ENCODE measurements around the gene LIPI.
"Not testable (repeated sequence)": the region's sequence is repeated elsewhere in the genome, so short reads cannot be mapped to it uniquely, and the experiment has no call there.

Gene LIPI

DNA sequence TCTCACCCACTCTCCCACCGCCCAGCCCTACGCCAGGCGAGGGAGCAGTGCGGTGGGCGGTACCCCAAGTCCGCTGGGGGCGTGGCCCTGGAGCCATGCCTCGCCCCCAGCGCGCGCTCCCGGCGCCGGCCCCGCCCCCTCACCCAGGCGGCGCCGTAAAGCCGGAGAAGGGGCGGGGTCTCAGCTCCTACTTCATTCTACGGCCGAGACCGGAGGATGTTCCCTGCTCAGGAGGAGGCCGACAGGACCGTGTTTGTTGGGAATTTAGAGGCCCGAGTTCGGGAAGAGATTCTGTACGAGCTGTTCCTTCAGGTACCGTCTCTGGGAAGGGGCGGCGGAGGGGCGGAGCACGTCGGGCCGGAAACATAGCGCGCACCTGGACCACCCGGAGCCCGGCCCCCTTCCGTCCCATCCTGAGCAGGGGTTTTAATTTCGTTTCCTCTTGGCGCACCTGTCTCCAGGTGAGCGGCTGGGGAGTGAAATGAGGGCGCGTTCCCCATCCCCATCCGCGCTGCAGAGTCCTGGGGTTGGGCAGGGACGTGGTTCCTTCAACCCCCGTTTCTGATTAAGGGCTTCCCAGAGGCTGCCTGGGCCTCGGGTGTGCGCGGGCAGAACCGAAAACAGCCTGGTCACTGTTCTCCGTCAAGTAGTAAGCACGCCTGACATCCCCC is 5.4 kb upstream of the LIPI start, which contains the start of gene RBM11:
RBM11 (plus strand) TSS at position 187 of the 671 bp plus-strand sequence; CDS start at position 217, 30 bp downstream.
- TF ChIP-seq, protein P1, sequence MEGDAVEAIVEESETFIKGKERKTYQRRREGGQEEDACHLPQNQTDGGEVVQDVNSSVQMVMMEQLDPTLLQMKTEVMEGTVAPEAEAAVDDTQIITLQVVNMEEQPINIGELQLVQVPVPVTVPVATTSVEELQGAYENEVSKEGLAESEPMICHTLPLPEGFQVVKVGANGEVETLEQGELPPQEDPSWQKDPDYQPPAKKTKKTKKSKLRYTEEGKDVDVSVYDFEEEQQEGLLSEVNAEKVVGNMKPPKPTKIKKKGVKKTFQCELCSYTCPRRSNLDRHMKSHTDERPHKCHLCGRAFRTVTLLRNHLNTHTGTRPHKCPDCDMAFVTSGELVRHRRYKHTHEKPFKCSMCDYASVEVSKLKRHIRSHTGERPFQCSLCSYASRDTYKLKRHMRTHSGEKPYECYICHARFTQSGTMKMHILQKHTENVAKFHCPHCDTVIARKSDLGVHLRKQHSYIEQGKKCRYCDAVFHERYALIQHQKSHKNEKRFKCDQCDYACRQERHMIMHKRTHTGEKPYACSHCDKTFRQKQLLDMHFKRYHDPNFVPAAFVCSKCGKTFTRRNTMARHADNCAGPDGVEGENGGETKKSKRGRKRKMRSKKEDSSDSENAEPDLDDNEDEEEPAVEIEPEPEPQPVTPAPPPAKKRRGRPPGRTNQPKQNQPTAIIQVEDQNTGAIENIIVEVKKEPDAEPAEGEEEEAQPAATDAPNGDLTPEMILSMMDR (conservative IDR thresholded peaks at IDR 0.05; ENCODE audit: low read depth, low read length), result no peak
- H3K4me3 ChIP-seq (ENCODE audit: low read depth, low read length), result peak within 1 kb of the TSS; percentile 65
- DNase-seq (ENCODE audit: low read depth), result peak; percentile 53

DNA sequence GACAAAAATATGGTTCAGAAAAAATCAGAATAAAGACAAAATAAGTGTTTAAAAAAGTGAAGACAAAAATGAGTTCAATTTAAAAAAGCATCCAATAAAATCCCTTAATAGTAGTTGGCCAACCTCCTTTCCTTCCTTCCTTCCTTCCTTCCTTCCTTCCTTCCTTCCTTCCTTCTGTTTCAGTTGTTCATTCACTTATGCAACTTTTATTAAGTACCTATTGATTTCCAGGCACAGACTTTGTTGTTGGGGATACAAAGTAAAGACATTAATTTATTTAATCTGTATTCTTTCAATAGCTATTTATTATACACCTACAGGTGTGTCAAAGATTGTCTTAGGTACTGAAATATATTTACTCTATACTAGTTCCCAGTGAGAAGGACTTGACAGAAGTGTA is 2.4 kb upstream of the LIPI start:
- no peak overlapping the region for H3K4me3 ChIP-seq (ENCODE audit: low read depth, low read length)
- no peak for DNase-seq (ENCODE audit: low read depth)
- TF ChIP-seq, protein P1 (conservative IDR thresholded peaks at IDR 0.05; ENCODE audit: low read depth, low read length), result no peak

DNA sequence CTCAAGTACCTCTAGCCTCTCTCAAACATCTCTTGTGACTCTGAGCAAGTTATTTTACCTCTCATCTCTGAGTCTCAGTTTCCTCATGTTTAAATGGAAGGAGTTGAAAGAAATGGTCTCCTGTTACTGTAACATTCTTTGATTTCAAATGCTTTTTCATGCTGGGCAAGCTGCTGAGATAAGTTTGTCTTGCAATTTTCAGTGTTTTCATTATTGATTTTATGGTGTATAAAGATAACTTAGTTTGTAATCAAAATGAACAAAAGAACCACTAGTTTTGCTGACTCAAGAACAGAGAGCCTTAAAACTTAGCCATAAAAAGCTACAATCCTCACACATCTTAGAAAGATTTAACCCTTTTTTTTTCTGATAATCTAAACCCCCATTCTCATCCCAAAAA is 4.5 kb downstream of the LIPI start:
- no peak overlapping the region for H3K4me3 ChIP-seq (ENCODE audit: low read depth, low read length)
- TF ChIP-seq, protein P1 (conservative IDR thresholded peaks at IDR 0.05; ENCODE audit: low read depth, low read length), result no peak
- no peak for DNase-seq (ENCODE audit: low read depth)

DNA sequence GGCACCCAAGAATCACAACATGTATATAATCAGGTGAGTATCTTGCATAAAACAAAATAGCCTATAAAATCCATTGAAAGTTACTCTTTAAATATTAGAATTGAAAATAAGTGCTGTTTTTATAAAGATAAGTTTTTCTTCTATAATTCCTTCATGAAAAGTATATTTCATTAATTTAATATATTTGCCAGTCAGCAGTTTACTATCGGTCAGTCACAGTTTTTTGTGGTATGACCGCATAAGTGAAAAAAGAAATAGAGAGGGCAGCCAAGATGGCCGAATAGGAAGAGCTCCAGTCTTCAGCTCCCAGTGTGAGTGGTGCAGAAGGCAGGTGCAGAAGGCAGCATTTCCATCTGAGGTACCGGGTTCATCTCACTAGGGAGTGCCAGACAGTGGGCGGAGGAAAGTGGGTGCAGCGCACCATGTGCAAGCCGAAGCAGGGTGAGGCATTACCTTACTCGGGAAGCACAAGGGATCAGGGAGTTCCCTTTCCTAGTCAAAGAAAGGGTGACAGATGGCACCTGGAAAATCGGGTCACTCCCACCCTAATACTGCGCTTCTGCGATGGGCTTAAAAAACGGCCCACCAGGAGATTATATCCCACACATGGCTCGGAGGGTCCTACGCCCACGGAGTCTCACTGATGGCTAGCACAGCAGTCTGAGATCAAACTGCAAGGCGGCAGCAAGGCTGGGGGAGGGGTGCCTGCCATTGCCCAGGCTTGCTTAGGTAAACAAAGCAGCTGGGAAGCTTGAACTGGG is 44.1 kb downstream of the LIPI start:
- not testable (repeated sequence) for H3K4me3 ChIP-seq (ENCODE audit: low read depth, low read length); DNase-seq (ENCODE audit: low read depth)

DNA sequence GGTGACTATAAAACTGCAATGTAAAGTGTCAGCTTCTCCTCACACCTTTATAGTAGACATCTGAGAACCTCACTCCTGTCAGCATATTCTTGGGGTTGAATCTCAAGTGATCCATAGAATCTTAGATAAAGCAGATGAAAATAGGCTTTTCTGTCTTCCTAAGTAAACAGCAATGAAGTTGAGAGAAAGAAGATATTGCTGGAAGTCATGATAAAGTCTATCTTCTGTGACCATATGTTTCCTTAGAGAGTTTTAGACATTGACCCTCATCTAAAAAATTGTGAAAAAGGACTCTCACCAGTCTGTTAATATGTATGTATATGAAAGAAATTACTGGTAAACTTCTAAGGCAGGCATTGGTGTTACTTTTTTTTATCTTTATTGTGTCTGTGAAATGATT is 66.8 kb downstream of the LIPI start:
- no peak overlapping the region for H3K4me3 ChIP-seq (ENCODE audit: low read depth, low read length)
- TF ChIP-seq, protein P1 (conservative IDR thresholded peaks at IDR 0.05; ENCODE audit: low read depth, low read length), result no peak
- no peak for DNase-seq (ENCODE audit: low read depth)

DNA sequence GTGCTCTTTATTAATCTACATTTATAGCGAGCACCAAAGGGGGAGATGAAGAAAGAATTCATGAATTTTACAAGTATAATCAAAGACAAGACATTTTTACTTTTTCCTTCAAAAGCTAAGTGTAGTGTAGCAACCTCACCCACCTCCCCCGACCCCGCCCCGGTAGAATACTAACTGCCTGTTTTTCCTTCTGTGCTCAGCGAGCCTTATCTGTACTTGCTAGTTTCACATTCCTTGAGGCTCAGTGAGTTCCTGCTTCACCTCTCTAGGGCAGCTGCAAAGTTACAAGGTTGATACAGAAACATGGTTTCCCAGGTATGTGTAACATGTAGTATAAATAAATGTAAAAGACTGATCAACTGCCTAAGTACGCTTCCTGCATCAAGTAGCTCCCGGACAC is 86.5 kb downstream of the LIPI start:
- DNase-seq (ENCODE audit: low read depth), result no peak
- TF ChIP-seq, protein P1 (conservative IDR thresholded peaks at IDR 0.05; ENCODE audit: low read depth, low read length), result no peak
- no peak overlapping the region for H3K4me3 ChIP-seq (ENCODE audit: low read depth, low read length)

DNA sequence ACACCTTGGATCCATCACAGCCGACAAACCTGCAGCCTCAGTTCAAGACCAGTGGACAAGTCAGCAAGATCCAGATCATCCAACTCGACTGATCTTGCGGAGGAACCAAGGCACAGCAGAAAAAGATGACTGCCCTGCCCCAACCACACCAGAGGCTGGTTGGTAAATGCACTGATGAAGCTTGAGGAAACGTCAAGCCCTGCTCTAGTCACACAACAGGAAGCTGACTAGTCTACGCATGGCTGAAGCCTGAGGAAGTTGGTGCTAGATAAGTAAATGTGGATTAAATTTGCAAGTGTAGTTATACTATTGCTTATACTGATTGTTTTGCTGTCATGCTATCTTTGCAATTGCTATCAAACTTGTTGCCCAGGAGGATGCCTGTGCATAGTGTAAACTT is 89.0 kb downstream of the LIPI start:
- no peak overlapping the region for H3K4me3 ChIP-seq (ENCODE audit: low read depth, low read length)
- DNase-seq (ENCODE audit: low read depth), result no peak

More for the DNA sequence above, 89.0 kb downstream of the LIPI start:
- TF ChIP-seq, protein P1 (conservative IDR thresholded peaks at IDR 0.05; ENCODE audit: low read depth, low read length), result no peak

Data from choroid plexus epithelial cell (primary cell).